GM23338 (cell line): ENCODE data around the gene FCER2. TPM values are rescaled to one million over a fixed set of nuclear protein-coding genes. Genes with fewer than 3 reads are reported as not detected.
"Not testable (repeated sequence)": the region's sequence is repeated elsewhere in the genome, so short reads cannot be mapped to it uniquely, and the experiment has no call there.

Source experiments
- ATAC-seq: fragments of 200-7000 bp; cut with Tn5 transposase; 3 replicates; pipeline ENCODE4 v1.9.1; 2020
- DNase-seq: peaks from one replicate; pipeline ENCODE4 v3.0.0-alpha.2; 2015; ENCODE audit warnings: low spot score
- H2AFZ ChIP-seq: fragments of 200-600 bp; sonication (generic); 2 replicates; pipeline ENCODE4 v1.8.0; 2016; ENCODE audit warnings: antibody characterized with exemption, mild to moderate bottlenecking, moderate library complexity
- H3F3A ChIP-seq: fragments of 200-600 bp; sonication (generic); replicated peaks from 2 replicates; pipeline ENCODE4 v1.8.0; 2017; ENCODE audit warnings: antibody characterized with exemption, mixed run types, low read depth
- H3K27ac ChIP-seq: fragments of 200-600 bp; sonication (generic); 2 replicates; pipeline ENCODE4 v1.6.1; 2016; ENCODE audit warnings: low read depth
- H3K27me3 ChIP-seq: fragments of 200-600 bp; sonication (generic); 2 replicates; pipeline ENCODE4 v1.8.0; 2016; ENCODE audit warnings: mild to moderate bottlenecking, mixed run types, moderate library complexity; ENCODE audit not compliant: insufficient read depth
- H3K36me3 ChIP-seq: fragments of 200-600 bp; sonication (generic); 2 replicates; pipeline ENCODE4 v1.8.0; 2016; ENCODE audit warnings: mild to moderate bottlenecking; ENCODE audit not compliant: insufficient read depth
- H3K4me1 ChIP-seq: fragments of 200-600 bp; sonication (generic); 2 replicates; pipeline ENCODE4 v1.8.0; 2016; ENCODE audit warnings: mild to moderate bottlenecking, moderate library complexity; ENCODE audit not compliant: insufficient read depth
- H3K4me2 ChIP-seq: fragments of 200-600 bp; sonication (generic); 2 replicates; pipeline ENCODE4 v1.7.1; 2017; ENCODE audit warnings: mixed run types
- H3K4me3 ChIP-seq: fragments of 200-600 bp; sonication (generic); 2 replicates; pipeline ENCODE4 v1.6.1; 2016; ENCODE audit warnings: mixed run types
- H3K79me2 ChIP-seq: fragments of 200-600 bp; sonication (generic); replicated peaks from 2 replicates; pipeline ENCODE4 v1.8.0; 2017; ENCODE audit warnings: mild to moderate bottlenecking; ENCODE audit not compliant: insufficient read depth
- H3K9me2 ChIP-seq: fragments of 200-600 bp; sonication (generic); 2 replicates; pipeline ENCODE4 v1.8.0; 2017; ENCODE audit not compliant: insufficient read depth
- H4K20me1 ChIP-seq: fragments of 200-600 bp; sonication (generic); replicated peaks from 2 replicates; pipeline ENCODE4 v1.8.0; 2017; ENCODE audit warnings: mild to moderate bottlenecking; ENCODE audit not compliant: insufficient read depth
- H3K27ac Mint-ChIP-seq: 2 replicates; pipeline ENCODE4 v1.8.0; 2020; ENCODE audit warnings: inconsistent platforms, mild to moderate bottlenecking, moderate library complexity, mixed read lengths
- H3K27me3 Mint-ChIP-seq: 3 replicates; pipeline ENCODE4 v1.8.0; 2022; ENCODE audit warnings: low read depth, mild to moderate bottlenecking, moderate library complexity, mixed read lengths, inconsistent platforms; ENCODE audit not compliant: insufficient read depth, poor library complexity
- H3K36me3 Mint-ChIP-seq: 3 replicates; pipeline ENCODE4 v1.8.0; 2021; ENCODE audit warnings: low read depth, mild to moderate bottlenecking, inconsistent platforms, moderate library complexity, mixed read lengths
- H3K4me1 Mint-ChIP-seq: 3 replicates; pipeline ENCODE4 v1.8.0; 2020; ENCODE audit warnings: mild to moderate bottlenecking, inconsistent platforms, mixed read lengths
- H3K4me3 Mint-ChIP-seq: 3 replicates; pipeline ENCODE4 v1.8.0; 2021; ENCODE audit warnings: moderate library complexity, mild to moderate bottlenecking, inconsistent platforms, mixed read lengths
- H3K9me3 Mint-ChIP-seq: 3 replicates; pipeline ENCODE4 v1.8.0; 2020; ENCODE audit warnings: moderate library complexity, mild to moderate bottlenecking, inconsistent platforms, mixed read lengths
- CREB1 ChIP-seq: fragments of 250-450 bp; sonication (Bioruptor Pico); IDR thresholded peaks from 2 replicates; pipeline ENCODE4 v1.5.0; 2020; ENCODE audit warnings: low read depth, mild to moderate bottlenecking, moderate library complexity
- EZH2 ChIP-seq: fragments of 200-600 bp; sonication (generic); IDR thresholded peaks from one replicate; pipeline ENCODE4 v1.8.0; 2017; ENCODE audit warnings: antibody characterized with exemption, mild to moderate bottlenecking, low read depth; ENCODE audit not compliant: unreplicated experiment
- ZNF114 ChIP-seq: fragments of 250-450 bp; sonication (Bioruptor Pico); IDR thresholded peaks from 2 replicates; pipeline ENCODE4 v1.5.0; 2020; ENCODE audit warnings: mild to moderate bottlenecking, moderate library complexity
- polyA plus RNA-seq: library from polyadenylated mRNA; unstranded; fragments of >200 nt; fragmentation: Nextera tagmentation; extraction: Ambion mirVana; gene quantifications from 2 replicates; pipeline ENCODE4 v1.2.1, GENCODE V29; 2016
- total RNA-seq: library from RNA; depleted of rRNA; stranded (reverse); fragments of >200 nt; shearing (Covaris generic); gene quantifications from 2 replicates; pipeline ENCODE4 v1.2.3, GENCODE V29; 2014
- TF ChIP-seq, protein P1 (sequence below), 2 experiments: fragments of 200-600 bp in 1 of 2; sonication (generic) in 1 of 2; conservative IDR thresholded peaks; 2 replicates each; pipeline versions ENCODE4 v1.5.1 to v1.6.1; 2016 to 2017; ENCODE audit warnings: antibody characterized with exemption in 2 of 2, low read depth in 2 of 2, mild to moderate bottlenecking in 2 of 2, moderate library complexity in 1 of 2
- TF ChIP-seq, protein P2 (sequence below): IDR thresholded peaks from one replicate; pipeline ENCODE4 v1.6.1; 2018; ENCODE audit warnings: antibody characterized with exemption; ENCODE audit not compliant: unreplicated experiment
- TF ChIP-seq, protein P3 (sequence below): fragments of 250-450 bp; sonication (Bioruptor Pico); IDR thresholded peaks from 2 replicates; pipeline ENCODE4 v1.5.0; 2020; ENCODE audit warnings: mild to moderate bottlenecking, moderate library complexity

The FCER2 gene
- total and polyA plus RNA-seq, 2 experiments from 2014 or later, result 0.29 TPM; not detected in 1

DNA sequence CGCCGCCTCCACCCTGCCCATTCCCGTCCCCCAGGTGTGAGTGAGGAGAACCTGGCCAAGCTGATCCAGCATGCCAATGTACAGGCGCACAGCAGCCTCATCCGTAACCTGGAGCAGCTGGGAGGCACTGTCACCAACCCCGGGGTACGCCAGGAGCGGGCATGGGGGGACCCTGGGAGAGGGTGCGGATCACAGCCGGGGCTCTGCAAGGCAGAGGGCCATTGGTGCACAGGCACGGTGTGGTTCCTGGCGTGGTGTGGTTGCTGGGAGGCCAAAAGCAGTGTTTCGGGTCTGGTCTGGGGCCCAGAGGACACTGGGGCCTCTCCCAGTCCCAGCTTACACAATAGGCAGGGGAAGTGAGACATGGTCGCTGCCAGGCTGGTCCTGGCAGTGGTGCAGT lies 56.8 kb downstream of the FCER2 start (continued):
- TF ChIP-seq, protein P1, sequence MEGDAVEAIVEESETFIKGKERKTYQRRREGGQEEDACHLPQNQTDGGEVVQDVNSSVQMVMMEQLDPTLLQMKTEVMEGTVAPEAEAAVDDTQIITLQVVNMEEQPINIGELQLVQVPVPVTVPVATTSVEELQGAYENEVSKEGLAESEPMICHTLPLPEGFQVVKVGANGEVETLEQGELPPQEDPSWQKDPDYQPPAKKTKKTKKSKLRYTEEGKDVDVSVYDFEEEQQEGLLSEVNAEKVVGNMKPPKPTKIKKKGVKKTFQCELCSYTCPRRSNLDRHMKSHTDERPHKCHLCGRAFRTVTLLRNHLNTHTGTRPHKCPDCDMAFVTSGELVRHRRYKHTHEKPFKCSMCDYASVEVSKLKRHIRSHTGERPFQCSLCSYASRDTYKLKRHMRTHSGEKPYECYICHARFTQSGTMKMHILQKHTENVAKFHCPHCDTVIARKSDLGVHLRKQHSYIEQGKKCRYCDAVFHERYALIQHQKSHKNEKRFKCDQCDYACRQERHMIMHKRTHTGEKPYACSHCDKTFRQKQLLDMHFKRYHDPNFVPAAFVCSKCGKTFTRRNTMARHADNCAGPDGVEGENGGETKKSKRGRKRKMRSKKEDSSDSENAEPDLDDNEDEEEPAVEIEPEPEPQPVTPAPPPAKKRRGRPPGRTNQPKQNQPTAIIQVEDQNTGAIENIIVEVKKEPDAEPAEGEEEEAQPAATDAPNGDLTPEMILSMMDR (conservative IDR thresholded peaks at IDR 0.05; ENCODE audit: low read depth in 2 of 2), result no peak
- TF ChIP-seq, protein P2, sequence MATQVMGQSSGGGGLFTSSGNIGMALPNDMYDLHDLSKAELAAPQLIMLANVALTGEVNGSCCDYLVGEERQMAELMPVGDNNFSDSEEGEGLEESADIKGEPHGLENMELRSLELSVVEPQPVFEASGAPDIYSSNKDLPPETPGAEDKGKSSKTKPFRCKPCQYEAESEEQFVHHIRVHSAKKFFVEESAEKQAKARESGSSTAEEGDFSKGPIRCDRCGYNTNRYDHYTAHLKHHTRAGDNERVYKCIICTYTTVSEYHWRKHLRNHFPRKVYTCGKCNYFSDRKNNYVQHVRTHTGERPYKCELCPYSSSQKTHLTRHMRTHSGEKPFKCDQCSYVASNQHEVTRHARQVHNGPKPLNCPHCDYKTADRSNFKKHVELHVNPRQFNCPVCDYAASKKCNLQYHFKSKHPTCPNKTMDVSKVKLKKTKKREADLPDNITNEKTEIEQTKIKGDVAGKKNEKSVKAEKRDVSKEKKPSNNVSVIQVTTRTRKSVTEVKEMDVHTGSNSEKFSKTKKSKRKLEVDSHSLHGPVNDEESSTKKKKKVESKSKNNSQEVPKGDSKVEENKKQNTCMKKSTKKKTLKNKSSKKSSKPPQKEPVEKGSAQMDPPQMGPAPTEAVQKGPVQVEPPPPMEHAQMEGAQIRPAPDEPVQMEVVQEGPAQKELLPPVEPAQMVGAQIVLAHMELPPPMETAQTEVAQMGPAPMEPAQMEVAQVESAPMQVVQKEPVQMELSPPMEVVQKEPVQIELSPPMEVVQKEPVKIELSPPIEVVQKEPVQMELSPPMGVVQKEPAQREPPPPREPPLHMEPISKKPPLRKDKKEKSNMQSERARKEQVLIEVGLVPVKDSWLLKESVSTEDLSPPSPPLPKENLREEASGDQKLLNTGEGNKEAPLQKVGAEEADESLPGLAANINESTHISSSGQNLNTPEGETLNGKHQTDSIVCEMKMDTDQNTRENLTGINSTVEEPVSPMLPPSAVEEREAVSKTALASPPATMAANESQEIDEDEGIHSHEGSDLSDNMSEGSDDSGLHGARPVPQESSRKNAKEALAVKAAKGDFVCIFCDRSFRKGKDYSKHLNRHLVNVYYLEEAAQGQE, result no peak

DNA sequence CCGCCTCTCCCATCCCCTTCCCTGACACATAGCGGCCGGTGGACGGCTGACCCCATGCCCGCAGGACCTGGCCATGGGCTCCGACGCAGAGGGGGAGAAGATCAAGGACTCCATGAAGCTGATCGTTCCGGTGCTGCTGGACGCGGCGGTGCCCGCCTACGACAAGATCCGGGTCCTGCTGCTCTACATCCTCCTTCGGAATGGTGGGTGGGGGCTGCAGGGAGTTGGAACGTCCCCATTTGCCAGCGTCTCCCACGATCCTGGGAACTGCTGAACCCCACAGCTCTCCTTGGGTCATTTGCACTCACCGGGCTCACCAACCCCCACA lies 57.4 kb downstream of the FCER2 start:
- Mint-ChIP-seq H3K27ac (no peak overlapping the region), H3K36me3 (peaks cover 3% of the 10 kb centered on the region; the same call in 1 of the 3 replicates), H3K9me3 (no peaks in the 10 kb centered on the region; the same call in 2 of the 3 replicates), H3K27me3 (peaks cover 8% of the 10 kb centered on the region), H3K4me3 (no peak overlapping the region), H3K4me1 (no peaks in the 10 kb centered on the region)
- H3K79me2 ChIP-seq, result no peaks in the 10 kb centered on the region
- peaks cover 9% of the 10 kb centered on the region for H3F3A ChIP-seq
- no peak overlapping the region for H3K4me2 ChIP-seq
- TF ChIP-seq, protein P3, sequence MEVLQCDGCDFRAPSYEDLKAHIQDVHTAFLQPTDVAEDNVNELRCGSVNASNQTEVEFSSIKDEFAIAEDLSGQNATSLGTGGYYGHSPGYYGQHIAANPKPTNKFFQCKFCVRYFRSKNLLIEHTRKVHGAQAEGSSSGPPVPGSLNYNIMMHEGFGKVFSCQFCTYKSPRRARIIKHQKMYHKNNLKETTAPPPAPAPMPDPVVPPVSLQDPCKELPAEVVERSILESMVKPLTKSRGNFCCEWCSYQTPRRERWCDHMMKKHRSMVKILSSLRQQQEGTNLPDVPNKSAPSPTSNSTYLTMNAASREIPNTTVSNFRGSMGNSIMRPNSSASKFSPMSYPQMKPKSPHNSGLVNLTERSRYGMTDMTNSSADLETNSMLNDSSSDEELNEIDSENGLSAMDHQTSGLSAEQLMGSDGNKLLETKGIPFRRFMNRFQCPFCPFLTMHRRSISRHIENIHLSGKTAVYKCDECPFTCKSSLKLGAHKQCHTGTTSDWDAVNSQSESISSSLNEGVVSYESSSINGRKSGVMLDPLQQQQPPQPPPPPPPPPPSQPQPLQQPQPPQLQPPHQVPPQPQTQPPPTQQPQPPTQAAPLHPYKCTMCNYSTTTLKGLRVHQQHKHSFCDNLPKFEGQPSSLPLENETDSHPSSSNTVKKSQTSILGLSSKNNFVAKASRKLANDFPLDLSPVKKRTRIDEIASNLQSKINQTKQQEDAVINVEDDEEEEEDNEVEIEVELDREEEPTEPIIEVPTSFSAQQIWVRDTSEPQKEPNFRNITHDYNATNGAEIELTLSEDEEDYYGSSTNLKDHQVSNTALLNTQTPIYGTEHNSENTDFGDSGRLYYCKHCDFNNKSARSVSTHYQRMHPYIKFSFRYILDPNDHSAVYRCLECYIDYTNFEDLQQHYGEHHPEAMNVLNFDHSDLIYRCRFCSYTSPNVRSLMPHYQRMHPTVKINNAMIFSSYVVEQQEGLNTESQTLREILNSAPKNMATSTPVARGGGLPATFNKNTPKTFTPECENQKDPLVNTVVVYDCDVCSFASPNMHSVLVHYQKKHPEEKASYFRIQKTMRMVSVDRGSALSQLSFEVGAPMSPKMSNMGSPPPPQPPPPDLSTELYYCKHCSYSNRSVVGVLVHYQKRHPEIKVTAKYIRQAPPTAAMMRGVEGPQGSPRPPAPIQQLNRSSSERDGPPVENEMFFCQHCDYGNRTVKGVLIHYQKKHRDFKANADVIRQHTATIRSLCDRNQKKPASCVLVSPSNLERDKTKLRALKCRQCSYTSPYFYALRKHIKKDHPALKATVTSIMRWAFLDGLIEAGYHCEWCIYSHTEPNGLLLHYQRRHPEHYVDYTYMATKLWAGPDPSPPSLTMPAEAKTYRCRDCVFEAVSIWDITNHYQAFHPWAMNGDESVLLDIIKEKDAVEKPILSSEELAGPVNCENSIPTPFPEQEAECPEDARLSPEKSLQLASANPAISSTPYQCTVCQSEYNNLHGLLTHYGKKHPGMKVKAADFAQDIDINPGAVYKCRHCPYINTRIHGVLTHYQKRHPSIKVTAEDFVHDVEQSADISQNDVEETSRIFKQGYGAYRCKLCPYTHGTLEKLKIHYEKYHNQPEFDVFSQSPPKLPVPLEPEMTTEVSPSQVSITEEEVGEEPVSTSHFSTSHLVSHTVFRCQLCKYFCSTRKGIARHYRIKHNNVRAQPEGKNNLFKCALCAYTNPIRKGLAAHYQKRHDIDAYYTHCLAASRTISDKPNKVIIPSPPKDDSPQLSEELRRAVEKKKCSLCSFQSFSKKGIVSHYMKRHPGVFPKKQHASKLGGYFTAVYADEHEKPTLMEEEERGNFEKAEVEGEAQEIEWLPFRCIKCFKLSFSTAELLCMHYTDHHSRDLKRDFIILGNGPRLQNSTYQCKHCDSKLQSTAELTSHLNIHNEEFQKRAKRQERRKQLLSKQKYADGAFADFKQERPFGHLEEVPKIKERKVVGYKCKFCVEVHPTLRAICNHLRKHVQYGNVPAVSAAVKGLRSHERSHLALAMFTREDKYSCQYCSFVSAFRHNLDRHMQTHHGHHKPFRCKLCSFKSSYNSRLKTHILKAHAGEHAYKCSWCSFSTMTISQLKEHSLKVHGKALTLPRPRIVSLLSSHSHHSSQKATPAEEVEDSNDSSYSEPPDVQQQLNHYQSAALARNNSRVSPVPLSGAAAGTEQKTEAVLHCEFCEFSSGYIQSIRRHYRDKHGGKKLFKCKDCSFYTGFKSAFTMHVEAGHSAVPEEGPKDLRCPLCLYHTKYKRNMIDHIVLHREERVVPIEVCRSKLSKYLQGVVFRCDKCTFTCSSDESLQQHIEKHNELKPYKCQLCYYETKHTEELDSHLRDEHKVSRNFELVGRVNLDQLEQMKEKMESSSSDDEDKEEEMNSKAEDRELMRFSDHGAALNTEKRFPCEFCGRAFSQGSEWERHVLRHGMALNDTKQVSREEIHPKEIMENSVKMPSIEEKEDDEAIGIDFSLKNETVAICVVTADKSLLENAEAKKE (CRISPR knock-in tag), result no peak
- TF ChIP-seq ZNF114 (CRISPR knock-in tag) (no peak), CREB1 (CRISPR knock-in tag) (no peak), EZH2 (no peak)
- no peak overlapping the region for H3K27ac ChIP-seq
- no peaks in the 10 kb centered on the region for H3K9me2 ChIP-seq
- no peak for ATAC-seq
- H3K36me3 ChIP-seq, result no peaks in the 10 kb centered on the region
- DNase-seq, result no peak
- no peak overlapping the region for H2AFZ ChIP-seq
- no peaks in the 10 kb centered on the region for H3K4me1 ChIP-seq
- H3K4me3 ChIP-seq, result no peak overlapping the region
- H3K27me3 ChIP-seq, result no peaks in the 10 kb centered on the region
- H4K20me1 ChIP-seq, result no peaks in the 10 kb centered on the region; the same call in 1 of the 2 replicates

DNA sequence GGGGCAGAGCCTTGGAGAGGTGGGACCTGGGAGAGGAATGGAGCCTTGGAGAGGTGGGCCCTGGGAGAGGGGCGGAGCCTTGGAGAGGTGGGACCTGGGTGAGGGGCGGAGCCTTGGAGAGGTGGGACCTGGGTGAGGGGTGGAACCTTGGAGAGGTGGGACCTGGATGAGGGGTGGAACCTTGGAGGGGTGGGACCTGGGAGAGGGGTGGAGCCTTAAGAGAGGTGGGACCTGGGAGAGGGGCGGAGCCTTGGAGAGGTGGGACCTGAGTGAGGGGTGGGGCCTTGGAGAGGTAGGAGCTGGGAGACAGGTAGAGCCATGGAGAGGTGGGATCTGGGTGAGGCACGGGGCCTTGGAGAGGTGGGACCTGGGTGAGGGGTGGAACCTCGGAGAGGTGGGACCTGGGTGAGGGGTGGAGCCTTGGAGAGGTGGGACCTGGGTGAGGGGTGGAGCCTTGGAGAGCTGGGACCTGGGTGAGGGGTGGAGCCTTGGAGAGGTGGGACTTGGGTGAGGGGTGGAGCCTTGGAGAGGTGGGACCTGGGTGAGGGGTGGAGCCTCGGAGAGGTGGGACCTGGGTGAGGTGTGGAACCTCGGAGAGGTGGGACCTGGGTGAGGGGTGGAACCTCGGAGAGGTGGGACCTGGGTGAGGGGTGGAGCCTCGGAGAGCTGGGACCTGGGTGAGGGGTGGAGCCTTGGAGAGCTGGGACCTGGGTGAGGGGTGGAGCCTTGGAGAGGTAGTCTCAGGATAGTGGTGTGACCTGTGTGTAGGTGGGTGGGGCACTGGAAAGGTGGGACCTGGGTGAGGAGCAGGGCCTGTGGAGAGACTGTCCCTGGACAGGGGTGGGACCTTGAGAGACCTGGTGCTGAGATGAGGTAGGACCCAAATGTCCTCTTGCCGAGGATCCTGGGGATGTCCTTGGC lies 58.0 kb downstream of the FCER2 start:
- peak; percentile 34; the same call in 2 of the 3 replicates for ATAC-seq

More for the DNA sequence above, 58.0 kb downstream of the FCER2 start:
- not testable (repeated sequence) for H3K4me3 ChIP-seq, H3K27ac ChIP-seq, H3K27me3 ChIP-seq, H3K9me2 ChIP-seq, H3K4me2 ChIP-seq, H3K9me3 Mint-ChIP-seq, H3K4me1 ChIP-seq, H3K36me3 Mint-ChIP-seq, H3K36me3 ChIP-seq, H4K20me1 ChIP-seq, H3K27ac Mint-ChIP-seq, H3K79me2 ChIP-seq, H3K4me1 Mint-ChIP-seq, H3F3A ChIP-seq, H3K4me3 Mint-ChIP-seq, H2AFZ ChIP-seq
- peaks cover 11% of the 10 kb centered on the region for H3K27me3 Mint-ChIP-seq
- DNase-seq, result peak; percentile 72
